Activated CD4-positive, alpha-beta T cell treated with anti-CD3 and anti-CD28 coated beads for 24 hours (primary cell): Measurements from ENCODE around the gene CUL5.
A peak's percentile ranks its signal among the peaks of the same experiment; 100 is the strongest.
"Not testable (repeated sequence)": the region's sequence is repeated elsewhere in the genome, so short reads cannot be mapped to it uniquely, and the experiment has no call there.

Experiments used
- DNase-seq, 2 donors: peaks; one replicate each; pipeline ENCODE4 v3.0.0-alpha.2; 2020; ENCODE audit warnings: low read depth in 2 of 2

The CUL5 gene

DNA sequence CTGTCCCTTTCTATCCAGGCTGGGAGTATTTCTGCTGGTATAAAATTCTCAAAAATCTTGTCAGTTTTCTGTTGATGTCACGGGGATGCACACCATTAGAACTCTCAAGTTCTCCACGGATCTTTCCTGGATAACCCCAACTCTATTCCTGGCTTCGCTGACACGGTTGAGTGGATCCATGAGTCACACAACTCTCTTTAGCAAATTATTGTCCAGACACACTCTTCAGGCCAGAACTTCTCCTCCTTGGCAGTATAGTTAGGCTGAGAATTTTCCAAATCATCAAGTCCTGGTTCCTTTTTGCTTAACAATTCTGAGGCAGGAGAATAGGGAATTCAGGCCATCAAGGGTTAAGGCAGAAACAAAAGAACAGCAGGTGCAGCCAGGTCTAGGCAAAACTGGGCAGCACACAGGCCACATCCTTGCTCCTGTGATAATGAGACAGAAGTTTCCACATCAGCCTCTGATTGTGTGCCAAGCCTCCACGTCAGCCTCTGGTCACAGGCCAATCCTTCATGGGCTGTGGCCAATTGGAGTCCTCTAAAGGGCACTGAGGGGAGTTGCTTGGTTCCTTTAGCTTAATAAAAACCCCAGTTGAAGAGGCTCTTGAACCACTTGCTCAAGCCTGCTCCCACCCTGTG, 106.9 kb downstream of the CUL5 start:
- no peak for DNase-seq

DNA sequence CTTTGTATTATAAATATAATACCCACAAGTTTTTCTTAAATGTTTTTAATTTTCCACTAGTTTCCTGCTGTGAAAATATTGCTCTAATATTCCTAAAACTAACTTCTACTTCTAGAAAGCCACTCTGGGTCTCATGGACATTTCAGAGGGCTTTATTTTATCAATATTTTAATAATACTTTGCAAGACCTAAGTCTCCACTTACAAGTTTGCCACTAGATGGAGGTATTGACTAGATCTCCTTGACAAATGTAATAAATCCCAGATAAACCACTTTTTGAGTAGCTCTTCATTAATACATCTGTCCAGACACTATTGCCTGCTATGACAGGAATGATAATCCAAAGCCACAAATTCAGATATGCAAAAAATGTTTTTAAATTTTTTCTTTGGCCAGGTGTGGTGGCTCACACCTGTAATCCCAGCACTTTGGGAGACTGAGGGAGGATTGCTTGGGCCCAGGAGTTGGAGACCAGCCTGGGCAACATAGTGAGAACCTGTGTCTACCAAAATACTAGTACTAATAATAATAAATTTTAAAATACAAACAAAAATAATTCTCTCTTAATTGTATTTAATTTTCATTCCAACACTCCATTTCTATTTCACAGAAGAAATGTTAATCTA, 109.2 kb downstream of the CUL5 start:
- DNase-seq = no peak

DNA sequence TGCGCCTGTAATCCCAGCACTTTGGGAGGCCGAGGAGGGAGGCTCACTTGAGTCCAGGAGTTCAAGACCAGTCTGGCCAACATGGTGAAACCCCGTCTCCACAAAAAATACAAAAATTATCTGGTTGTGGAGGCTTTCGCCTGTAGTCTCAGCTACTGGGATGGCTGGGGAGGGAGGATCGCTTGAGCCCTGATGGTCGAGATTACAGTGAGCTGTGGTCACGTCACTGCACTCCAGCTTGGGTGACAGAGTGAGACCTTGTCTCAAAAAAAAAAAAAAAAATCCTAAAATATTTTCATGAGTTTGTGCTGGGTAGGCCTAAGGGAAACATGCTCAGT, 112.2 kb downstream of the CUL5 start:
- DNase-seq = not testable (repeated sequence)

DNA sequence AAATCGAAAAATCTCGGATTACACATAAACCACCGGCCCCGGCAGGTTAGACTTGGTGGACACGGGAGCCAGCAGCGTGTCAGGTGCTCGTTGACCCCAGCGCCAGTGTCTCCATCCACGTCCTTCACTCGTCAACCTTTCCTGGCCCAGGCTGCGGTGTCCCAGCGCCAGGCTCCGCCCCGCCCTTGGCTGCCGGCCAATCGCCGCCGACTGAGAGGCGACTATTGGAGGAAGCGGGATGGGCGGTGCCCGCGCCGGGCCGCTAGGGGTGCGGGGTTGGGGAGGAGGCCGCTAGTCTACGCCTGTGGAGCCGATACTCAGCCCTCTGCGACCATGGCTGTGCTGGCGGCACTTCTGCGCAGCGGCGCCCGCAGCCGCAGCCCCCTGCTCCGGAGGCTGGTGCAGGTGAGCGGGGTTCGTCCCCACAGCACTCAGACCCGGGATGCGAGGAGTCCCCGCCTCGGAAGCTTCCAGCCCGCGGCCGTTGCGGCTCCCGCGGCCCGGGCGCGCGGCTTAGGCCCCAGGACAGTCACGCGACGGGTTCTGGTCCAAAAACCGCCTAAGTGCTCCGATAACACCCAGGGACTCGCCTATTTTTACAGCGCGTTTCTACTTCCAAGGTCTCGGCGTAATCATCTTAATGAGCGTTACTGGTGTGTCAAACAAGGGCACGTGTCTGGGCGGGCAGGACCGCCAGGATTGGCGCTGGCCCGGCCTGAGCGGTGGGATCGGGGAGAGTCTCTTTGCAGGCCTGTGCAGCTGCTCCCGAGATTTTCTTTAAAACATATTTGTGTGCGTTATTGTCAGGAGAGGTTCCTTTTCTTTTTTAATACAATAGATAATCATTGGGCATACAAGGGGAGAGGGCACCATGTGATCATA, 112.8 kb downstream of the CUL5 start, which contains the start of gene ACAT1:
TSS of gene ACAT1 (plus strand) at position 294 of the 882 bp plus-strand sequence. CDS start at position 334, 40 bp downstream.
- DNase-seq = peak; percentile 93 to 97

DNA sequence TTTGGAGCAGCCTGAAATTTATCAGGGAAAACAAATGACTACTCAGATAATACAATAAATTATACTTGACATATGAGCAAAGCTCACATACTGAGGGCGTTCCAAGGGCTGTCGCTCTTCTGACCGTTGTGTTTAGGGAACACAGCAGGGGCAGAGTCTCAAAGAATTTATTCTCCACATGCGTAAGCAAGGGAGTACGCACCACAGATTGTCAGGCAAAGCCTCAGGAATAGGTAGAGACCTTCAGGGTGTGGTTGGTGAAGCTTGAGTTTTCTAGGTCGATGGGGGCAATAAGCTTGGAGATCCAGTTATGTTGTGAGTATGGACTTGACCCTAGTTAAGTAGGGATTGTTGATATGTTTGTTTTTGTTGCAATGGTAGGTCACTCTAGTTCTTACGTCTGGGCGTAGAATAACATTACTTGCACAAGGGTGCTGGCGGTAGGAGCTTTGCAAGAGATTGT, 113.5 kb downstream of the CUL5 start:
- DNase-seq = no peak

DNA sequence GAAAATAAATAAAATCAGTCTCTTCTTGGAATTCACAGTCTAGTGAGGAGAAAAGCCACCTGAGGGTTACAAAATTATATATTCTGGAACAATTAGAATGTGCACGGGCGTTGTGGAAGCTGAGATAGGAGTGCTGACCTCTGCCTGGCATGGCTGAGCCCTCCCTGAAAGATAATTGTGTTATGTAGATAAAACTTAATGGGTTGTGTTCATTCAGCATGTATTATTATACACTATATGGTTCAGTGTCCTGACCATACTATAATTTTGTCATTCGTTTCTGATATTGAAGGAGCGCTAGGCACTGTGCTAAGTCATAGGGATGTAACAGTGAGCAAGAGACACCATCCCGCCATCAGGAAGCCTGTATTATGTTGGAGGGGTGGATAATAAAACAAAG, 116.4 kb downstream of the CUL5 start:
- DNase-seq = no peak

DNA sequence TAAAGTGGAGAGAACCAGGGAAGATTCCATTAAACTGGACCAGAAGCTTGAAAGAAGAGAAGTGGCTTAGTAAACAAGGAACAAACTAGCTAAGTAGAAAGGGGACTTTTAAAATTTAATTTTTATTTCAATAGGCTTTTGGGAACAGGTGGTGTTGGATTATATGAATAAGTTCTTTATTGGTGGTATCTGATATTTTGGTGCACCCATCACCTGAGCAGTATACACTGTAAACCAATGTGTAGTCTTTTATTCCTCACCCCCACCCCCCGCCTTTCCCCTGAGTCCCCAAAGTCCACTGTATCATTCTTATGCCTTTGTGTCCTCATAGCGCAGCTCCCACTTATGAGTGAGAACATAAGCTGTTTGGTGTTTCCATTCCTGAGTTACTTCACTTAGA, 120.1 kb downstream of the CUL5 start:
- no peak for DNase-seq

DNA sequence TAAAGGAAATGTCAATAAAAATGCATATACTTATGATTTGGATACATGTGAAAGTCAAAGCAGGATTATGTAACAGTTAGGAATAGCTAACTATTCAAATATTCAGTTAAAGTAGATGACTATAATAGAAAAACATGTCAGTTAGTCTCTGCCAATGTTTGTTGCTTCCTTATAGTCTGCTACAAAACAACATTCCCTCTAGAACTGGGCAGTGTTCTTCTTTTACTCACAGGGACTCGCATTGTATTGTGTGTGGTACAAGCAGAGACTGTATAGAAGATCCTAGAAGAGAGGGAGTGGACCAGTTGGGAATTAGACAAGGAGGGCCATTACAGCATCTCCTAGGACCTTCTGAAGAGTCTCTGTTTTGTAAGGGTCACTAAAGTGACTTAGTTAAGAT, 123.3 kb downstream of the CUL5 start:
- no peak for DNase-seq

DNA sequence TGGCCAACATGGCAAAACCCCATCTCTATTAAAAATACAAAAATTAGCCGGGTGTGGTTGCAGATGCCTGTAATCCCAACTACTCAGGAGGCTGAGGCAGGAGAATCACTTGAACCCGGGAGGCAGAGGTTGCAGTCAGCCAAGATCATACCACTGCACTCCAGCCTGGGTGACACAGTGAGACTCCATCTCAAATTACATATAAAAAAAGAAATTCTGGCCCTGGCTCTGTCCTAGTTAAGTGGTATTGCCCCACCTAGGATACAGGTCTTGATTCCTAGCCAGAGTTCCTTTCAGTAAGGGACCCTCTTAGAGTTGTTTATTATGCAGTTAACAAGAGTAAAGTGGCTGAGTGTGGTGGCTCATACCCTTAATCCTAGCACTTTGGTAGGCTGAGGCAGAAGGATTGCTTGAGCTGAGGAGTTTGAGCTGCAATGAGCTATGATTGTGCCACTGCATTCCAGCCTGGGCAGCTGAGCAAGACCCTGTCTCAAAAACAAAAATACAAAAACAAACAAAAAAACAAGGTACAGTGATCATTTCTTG, 124.4 kb downstream of the CUL5 start:
- DNase-seq = not testable (repeated sequence)

DNA sequence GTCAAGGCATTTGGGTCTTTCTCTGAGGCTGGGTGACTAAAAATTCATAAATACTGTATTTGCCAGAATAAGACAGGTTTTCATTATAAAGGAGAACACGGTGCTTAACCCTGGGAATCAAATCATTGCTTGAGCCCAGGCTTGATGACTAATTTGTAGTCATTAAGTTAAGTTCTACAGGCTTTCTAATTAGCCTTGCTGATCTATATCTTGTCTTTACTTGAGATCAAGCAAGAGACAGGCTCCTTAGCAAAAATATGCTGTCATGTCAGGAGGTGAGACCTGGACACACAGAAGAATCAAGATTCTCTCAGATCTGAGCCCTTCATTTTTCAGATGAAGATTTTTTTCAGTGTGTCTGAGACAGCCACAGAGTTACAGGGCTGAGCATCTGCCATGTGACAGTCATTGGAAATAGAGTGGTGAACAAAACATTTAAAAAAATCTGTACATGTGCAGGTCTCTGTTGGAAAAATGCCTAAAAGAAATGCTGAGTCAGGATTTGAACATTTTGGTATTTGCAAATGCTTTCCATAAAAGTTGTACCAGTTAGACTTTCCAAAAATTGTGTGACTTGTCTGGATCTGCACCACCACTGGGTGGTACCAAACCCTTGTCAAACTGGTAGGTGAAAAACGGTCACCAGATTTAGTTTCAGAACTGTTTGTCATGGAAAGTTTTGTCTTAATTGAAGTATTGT, 127.3 kb downstream of the CUL5 start:
- no peak for DNase-seq

DNA sequence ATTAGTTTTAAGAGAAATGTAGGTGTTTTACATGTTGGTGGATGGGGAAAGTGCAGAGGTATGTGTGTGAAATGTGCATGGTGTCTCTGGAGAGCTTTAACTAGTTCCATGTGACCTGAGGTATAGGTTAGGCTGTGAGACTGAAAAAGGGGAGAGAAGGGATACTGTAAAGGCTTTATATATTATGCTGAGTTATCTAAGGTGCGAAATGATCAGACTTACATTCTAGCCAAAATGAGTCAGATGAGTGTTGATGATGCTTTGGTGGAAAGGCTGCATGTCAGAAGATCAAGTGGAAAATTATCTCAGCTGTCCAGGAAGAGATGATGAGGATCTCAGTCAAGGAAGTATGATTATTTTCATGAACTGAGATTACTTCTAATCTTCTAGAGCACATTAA, 128.5 kb downstream of the CUL5 start:
- DNase-seq = no peak

DNA sequence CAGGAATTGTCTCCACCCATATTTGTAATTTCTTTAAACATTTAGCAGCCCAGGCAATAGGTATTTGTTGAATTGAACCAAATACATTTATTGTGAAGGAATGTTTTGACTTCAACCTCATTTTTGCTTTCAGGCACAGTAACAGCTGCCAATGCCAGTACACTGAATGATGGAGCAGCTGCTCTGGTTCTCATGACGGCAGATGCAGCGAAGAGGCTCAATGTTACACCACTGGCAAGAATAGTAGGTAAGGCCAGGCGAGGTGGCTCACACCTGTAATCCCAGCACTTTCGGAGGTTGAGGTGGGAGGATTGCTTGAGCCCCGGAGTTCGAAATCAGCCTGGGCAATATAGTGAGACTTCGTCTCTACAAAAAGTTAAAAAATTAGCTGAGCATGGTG, 133.6 kb downstream of the CUL5 start:
- DNase-seq = no peak

DNA sequence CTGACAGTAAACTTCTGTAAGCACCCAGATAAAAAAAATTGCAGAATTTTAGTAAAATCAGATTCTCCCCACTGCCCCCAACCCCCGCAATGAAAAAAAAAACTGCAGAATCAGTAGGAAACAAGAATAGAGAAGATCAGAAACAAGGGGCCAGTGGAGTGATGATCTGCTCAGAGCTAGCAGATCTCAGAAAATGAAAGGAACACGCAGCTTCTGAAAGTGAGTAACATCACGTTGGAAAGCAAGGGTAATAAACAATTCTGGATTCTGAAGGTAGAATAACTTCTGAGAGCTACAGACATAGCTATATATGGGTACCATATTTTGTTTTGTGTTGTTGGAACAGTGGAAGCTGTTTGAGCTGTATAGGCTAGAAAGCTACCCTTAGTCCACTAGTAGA, 135.9 kb downstream of the CUL5 start:
- no peak for DNase-seq

DNA sequence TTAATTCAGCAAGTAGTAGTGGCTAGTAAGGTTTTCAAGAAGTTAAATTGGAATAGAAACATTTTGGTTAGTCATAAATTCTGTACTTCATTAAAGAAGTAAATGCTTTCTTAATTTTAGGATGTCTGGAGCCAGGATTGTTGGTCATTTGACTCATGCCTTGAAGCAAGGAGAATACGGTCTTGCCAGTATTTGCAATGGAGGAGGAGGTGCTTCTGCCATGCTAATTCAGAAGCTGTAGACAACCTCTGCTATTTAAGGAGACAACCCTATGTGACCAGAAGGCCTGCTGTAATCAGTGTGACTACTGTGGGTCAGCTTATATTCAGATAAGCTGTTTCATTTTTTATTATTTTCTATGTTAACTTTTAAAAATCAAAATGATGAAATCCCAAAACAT, 138.5 kb downstream of the CUL5 start:
- DNase-seq = no peak

DNA sequence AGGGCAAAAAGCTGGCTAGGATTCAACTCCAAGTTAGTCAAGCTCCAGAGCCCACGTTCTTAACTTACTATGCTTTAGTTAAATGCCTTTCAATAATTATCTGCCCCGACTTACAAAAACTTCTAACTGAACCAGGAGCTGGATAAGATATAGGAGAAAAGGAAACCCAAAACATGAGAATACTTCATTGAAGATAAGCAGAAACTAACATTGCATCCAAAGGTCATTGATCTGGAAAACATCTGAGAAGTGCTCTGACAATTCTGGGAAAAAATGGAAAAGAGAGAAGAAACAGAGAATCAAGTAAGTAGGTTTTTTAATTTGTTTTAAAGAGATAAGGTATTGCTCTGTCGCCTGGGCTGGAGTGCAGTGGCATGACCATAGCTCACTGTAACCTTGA, 139.9 kb downstream of the CUL5 start:
- DNase-seq = no peak

DNA sequence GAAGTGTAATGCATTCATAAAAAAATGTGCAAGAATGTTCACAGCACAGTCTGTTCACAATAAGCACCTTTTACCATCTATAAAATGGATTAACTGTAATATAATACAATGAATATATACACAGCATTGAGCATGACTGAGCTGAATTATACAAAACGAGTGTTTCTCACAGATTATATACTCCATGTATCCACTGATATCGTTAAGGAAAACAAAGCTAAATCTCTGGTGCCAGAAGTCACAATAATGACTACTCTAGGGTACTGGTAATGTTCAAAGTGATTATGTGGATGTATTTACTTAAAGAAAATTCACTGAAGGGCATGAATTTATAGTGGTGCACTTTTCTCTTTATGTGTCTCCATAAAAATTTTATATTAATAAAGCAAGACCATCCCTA, 145.9 kb downstream of the CUL5 start:
- no peak for DNase-seq
